Femur (tissue), 1 donor: ENCODE results near the gene PMM1.
"Not testable (repeated sequence)": the region's sequence is repeated elsewhere in the genome, so short reads cannot be mapped to it uniquely, and the experiment has no call there.

Experiments
- DNase-seq: peaks from one replicate; pipeline ENCODE4 v3.0.0-alpha.2; 2017

The PMM1 gene

GRCh38 chr22:41589391-41590241 lies at the start of gene PMM1:
Gene PMM1 (minus strand): TSS chr22:41589840. CDS start chr22:41589805, 35 bp downstream.
- DNase-seq = peak; percentile 100

DNA sequence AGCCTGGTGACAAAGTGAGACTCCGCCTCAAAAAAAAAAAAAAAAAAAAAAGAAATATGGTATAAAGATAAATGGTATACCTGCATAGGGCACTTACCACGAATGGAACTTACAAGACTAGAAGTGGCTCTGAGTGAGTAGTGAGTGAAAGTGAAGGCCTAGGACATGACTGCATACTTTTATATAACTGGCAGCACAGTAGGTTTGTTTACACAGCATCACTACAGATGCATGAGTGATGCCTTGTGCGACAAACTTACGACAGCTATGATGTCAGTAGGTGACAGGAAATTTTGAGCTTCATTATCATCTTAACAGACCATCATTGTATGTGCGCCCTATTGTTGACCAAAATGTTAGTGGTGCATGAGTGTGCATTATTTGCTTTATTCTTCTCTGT lies 49.1 kb upstream of the PMM1 start:
- no peak for DNase-seq

DNA sequence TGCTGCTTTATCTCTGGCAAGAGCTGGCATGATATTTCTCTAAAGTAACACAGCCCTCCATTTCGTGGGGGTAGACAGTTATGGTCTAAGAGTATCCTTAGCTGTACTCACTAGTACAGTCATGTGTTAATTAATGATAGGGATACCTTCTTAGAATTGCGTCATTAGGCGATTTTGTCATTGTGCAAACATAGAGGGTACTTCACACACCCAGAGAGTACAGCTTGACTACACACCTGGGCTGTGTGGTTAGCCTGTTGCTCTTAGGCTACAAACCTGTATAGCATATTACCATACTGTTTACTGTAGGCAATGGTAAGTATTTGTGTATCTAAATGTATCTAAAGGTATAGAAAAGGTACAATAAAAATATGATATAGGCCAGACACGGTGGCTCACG lies 48.5 kb upstream of the PMM1 start:
- no peak for DNase-seq

- DNase-seq = not testable (repeated sequence)
These were observed 48.0 kb upstream of the PMM1 start for GRCh38 chr22:41637623-41638022.

GRCh38 chr22:41636467-41636866 lies 46.8 kb upstream of the PMM1 start:
- no peak for DNase-seq

DNA sequence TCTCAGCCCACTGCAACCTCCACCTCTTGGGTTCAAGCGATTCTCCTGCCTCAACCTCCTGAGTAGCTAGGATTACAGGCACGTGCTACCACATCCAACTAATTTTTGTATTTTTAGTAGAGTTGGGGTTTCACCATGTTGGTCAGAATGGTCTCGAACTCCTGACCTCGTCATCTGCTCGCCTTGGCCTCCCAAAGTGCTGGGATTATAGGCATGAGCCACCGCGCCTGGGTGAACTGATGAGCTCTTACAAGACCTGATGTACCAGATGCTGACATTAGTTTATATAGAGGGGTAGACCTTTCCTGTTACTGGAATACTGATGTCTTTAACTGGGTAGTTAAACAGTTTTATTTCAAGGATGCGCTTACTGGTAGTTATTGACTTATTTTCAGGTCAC lies 45.0 kb upstream of the PMM1 start:
- DNase-seq = not testable (repeated sequence)

- not testable (repeated sequence) for DNase-seq
These were observed 42.0 kb upstream of the PMM1 start for GRCh38 chr22:41631615-41632014.

DNA sequence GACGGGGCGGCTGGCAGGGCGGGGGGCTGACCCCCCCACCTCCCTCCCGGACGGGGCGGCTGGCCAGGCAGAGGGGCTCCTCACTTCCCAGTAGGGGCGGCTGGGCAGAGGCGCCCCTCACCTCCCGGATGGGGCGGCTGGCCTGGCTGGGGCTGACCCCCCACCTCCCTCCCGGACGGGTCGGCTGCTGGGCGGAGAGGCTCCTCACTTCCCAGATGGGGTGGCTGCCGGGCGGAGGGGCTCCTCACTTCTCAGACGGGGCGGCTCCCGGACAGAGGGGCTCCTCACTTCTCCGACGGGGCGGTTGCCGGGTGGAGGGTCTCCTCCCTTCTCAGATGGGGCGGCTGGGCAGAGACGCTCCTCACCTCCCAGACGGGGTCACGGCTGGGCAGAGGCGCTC lies 41.5 kb upstream of the PMM1 start:
- not testable (repeated sequence) for DNase-seq

DNA sequence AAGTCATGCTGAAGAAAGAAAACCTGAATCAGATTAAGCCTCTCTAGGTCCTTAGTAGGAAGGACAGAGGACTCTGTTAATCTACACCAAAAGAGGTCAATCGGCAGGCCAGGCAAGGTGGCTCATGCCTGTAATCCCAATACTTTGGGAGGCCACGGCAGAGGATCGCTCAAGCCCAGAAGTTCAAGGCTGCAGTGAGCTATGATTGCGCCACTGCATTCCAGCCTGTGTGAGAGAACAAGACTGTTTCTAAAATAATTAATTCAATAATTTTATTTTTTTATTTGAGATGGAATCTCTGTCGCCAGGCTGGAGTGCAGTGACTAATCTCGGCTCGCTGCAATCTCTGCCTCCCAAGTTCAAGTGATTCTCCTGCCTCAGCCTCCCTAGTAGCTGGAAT lies 35.9 kb upstream of the PMM1 start:
- no peak for DNase-seq

GRCh38 chr22:41621911-41622179 lies 32.2 kb upstream of the PMM1 start:
- DNase-seq = no peak

DNA sequence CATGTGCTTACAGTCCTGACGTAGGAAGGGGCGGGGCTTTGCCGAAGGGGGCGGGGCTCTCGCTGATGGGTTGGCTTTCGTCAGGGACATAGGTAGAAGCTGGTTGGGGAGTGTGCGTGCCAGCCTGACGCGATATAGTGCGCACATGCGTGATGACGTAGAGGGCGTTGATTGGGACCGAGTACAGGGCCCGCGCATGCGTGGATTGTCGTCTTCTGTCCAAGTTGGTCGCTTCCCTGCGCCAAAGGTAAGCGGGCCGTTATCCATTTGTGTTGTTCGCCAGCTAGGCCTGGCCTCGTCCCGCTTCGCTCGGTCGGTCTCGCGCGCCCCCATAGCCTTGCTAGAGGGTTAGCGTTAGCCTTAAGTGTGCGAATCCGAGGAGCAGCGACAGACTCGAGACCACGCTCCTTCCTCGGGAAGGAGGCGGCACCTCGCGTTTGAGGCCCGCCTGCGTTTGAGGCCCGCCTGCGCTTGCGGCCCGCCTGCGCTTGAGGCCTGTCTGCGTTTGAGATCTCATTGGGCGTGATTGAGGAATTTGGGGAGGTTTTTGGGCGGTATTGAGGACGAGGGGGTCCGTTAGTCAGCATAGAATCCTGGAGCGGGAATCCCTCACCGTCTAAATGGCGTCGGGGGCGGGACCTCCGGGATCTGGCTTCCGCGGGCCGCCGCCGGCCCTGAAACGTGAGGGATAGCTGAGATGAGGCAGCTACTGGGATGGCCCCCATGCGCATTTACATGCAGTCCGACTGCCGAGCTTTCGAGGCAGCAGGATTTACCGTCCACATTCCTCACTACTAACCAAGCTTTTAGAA lies 31.7 kb upstream of the PMM1 start, which contains the start of gene XRCC6:
XRCC6 (plus strand) TSS at position 197 of the 812 bp plus-strand sequence. CDS start 710 bp downstream, outside the sequence.
- DNase-seq = peak; percentile 100

- DNase-seq = no peak
These were observed 31.0 kb upstream of the PMM1 start, which contains the start of gene DESI1 for GRCh38 chr22:41620589-41621098. Gene DESI1 (minus strand): TSS chr22:41621043. CDS start chr22:41620839, 204 bp downstream.

DNA sequence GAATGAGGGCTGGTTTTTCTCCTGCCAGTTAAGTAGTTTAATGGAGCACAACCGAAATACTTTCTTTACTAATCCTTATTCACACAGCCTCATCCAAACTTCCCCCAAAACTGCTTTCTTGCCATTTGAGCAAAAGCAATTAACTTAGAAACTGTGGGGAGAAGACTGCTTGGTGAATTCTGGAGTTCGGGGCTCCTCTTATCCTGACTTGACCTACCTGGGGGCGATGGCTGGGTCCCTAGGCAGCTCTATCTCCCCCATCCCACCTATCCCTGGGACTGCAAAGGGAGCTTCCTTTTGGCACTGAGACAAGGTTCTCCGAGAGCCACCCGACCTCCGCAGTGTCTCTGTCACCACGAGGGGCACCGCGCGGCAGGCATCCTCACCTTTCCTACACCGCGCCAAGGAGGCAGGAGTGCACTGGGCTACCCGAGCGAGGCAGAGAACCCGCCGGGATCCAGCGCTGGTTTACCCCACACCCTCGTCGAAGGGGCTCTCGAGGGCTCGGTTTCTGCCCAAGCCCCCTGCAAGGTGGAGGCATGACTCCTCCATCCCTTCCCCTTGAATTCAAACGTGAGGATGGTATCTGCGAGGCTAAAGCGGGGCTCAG lies 30.4 kb upstream of the PMM1 start:
- DNase-seq = peak; percentile 51

DNA sequence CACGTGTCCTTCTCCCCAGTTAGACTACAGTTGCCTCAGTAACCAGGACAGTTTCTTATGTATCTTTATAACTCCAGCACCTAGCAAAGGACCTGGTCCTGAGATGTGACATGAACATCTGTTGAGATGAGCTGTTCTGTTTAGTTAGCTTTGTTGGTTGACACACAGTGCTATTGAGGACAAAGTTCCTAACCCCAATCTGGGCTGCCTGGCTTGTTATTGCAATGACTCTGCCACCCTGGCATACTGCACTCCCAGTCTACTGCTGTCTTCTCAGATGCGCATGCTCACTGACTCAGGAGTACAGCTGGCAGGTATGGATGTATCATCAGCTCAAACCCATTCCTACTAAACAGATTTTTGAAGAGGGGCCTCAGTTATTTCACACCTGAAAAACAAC lies 23.8 kb upstream of the PMM1 start:
- no peak for DNase-seq

GRCh38 chr22:41612603-41613306 lies 23.1 kb upstream of the PMM1 start:
- DNase-seq = no peak

- no peak for DNase-seq
These were observed 18.7 kb upstream of the PMM1 start for GRCh38 chr22:41608386-41608785.

- no peak for DNase-seq
These were observed 14.3 kb upstream of the PMM1 start for GRCh38 chr22:41603873-41604332.

DNA sequence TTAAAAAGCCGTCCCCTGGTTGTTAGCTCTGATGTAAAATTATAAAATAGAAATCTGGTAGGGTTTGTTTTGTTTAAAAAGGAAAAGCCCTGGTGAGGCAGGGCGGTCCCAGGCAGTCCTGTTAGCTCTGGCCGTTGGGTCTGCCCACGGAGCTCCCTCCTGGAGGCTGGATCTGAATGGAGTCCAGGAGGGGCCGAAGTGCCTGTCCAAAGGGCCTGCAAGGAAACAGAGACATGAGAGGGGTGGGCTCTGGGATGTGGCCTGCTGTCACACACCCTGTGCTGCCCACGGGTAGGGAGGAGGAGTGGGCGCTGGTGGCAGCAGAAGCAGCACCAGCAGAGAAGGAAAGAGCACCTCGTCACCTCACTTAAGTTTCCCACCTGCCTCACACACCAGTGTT lies 11.3 kb upstream of the PMM1 start:
- DNase-seq = no peak

- DNase-seq = no peak
These were observed 9.4 kb upstream of the PMM1 start for GRCh38 chr22:41598891-41599635.

DNA sequence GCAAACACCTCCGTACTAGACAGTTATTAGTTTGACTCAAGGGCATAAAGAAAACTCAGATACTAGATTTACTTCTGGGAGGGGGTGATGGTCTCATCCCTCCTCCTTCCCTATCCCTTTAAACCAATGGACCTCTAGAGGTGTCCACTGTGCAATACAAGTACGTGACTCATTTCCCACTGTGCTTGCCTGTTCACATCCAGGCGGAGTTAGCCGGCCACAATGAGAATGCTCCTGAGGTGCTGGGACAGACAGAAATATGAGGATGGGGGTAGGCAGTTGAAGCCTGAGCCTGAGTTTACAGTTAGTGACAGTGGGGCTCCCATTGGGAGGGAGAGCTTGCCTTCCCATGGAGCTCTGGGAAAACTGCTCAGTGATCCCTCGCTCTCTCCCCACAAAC lies 8.4 kb upstream of the PMM1 start:
- DNase-seq = no peak

DNA sequence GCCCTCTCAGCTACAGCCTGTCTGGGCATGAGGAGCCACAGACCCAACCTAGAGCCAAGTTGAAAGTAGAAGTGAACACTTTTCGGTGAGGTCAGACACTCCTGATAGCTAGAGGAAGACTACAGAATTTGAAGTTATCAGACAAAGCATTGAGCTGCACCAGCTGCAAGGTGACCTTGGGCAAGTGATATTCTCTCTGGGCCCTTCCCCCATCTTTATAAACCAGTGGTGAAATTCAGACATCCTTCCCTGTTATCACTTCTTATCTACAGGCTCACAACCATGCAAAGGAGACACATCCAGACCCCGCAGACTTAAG lies 8.0 kb upstream of the PMM1 start:
- no peak for DNase-seq
